Neutrophil (primary cell): ENCODE results near the gene IRF3.

ENCODE experiments used
- H3K27ac ChIP-seq: fragments of 200-600 bp; sonication (generic); 2 replicates; pipeline ENCODE4 v1.5.1; 2016; ENCODE audit warnings: mild to moderate bottlenecking, moderate library complexity
- H3K27me3 ChIP-seq: fragments of 200-600 bp; sonication (generic); 2 replicates; pipeline ENCODE4 v1.6.0; 2016; ENCODE audit warnings: mild to moderate bottlenecking
- H3K36me3 ChIP-seq: fragments of 200-600 bp; sonication (generic); 2 replicates; pipeline ENCODE4 v1.5.1; 2017
- H3K4me1 ChIP-seq, 2 experiments: fragments of 200-600 bp in 1 of 2; sonication (generic) in 1 of 2; 1 replicate in 1 of 2; 2 replicates in 1 of 2; pipeline versions ENCODE4 v1.5.1 to v1.6.1; 2013 to 2016; ENCODE audit warnings: low read depth in 1 of 2, low read length in 1 of 2, mild to moderate bottlenecking in 1 of 2, moderate library complexity in 1 of 2; ENCODE audit not compliant: control insufficient read depth in 1 of 2, insufficient read depth in 1 of 2
- H3K4me3 ChIP-seq, 2 experiments: fragments of 200-600 bp in 1 of 2; sonication (generic) in 1 of 2; 1 replicate in 1 of 2; 2 replicates in 1 of 2; pipeline ENCODE4 v1.5.1; 2013 to 2016; ENCODE audit warnings: low read depth in 1 of 2, low read length in 1 of 2, mild to moderate bottlenecking in 1 of 2, moderate library complexity in 1 of 2
- H3K9me3 ChIP-seq: fragments of 200-600 bp; sonication (generic); 2 replicates; pipeline ENCODE4 v1.5.1; 2016
- TF ChIP-seq, protein P1 (sequence below): fragments of 200-600 bp; sonication (generic); IDR thresholded peaks from 2 replicates; pipeline ENCODE4 v1.5.1; 2016; ENCODE audit warnings: antibody characterized with exemption

Gene IRF3

DNA sequence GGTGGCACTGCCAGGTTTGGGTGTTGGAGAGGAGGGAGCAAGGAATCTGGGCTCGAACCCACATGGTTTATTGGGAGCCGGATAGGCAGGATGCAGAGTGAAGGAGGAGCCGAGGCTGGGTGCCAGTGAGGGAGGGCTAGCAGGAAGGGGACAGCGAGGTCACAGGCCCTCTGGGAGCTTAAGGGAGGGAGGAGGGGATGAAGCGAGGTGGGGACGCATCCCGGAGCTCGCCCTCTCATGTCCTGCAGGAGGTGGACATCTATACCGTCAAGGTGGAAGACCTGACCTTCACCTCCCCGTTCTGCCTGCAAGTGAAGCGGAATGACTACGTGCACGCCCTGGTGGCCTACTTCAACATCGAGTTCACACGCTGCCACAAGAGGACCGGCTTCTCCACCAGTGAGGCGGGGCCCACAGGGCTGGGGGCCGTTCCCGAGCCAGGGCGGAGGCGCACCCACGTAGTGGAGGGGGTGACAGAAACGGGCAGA lies 20.2 kb upstream of the IRF3 start:
- Histone ChIP-seq H3K9me3 (no peaks in the 10 kb centered on the region), H3K4me3 (no peak overlapping the region), H3K36me3 (peaks cover 24% of the 10 kb centered on the region), H3K27me3 (peaks cover 27% of the 10 kb centered on the region), H3K27ac (no peak overlapping the region), H3K4me1 (peaks cover 1 to 8% of the 10 kb centered on the region in 2 experiments)
- TF ChIP-seq, protein P1, sequence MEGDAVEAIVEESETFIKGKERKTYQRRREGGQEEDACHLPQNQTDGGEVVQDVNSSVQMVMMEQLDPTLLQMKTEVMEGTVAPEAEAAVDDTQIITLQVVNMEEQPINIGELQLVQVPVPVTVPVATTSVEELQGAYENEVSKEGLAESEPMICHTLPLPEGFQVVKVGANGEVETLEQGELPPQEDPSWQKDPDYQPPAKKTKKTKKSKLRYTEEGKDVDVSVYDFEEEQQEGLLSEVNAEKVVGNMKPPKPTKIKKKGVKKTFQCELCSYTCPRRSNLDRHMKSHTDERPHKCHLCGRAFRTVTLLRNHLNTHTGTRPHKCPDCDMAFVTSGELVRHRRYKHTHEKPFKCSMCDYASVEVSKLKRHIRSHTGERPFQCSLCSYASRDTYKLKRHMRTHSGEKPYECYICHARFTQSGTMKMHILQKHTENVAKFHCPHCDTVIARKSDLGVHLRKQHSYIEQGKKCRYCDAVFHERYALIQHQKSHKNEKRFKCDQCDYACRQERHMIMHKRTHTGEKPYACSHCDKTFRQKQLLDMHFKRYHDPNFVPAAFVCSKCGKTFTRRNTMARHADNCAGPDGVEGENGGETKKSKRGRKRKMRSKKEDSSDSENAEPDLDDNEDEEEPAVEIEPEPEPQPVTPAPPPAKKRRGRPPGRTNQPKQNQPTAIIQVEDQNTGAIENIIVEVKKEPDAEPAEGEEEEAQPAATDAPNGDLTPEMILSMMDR = no peak

DNA sequence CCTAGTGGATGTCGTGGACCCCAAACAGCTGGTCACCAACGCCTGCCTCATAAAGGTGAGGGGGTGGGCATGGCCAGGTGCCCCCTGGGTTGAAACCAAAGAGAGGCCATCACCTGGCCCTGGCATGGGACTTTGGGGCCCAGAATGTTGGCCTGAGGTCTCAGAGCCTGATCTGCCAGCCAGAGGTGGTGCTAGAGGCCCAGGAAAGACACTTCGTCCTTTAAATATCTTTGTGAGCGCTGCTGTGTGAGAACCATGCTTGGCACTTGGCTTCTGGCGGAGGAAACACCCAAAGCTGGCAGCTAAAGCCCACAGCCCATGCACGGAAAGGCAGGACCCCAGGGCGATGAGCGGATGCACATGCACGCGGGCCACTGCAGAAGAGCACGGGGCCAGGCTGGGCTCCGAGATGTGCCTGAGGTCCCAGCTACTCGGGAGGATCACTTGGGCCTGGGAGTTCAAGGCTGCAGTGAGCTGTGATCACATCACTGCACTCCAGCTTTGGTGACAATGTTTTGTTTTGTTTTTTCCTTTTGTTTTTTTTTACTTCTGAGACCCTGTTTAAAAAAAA lies 19.4 kb upstream of the IRF3 start:
- Histone ChIP-seq H3K4me1 (peaks cover 6% of the 10 kb centered on the region in 2 experiments), H3K36me3 (peaks cover 24% of the 10 kb centered on the region), H3K27ac (no peak overlapping the region), H3K9me3 (no peaks in the 10 kb centered on the region), H3K27me3 (peaks cover 19% of the 10 kb centered on the region), H3K4me3 (no peak overlapping the region)
- TF ChIP-seq, protein P1 = no peak

DNA sequence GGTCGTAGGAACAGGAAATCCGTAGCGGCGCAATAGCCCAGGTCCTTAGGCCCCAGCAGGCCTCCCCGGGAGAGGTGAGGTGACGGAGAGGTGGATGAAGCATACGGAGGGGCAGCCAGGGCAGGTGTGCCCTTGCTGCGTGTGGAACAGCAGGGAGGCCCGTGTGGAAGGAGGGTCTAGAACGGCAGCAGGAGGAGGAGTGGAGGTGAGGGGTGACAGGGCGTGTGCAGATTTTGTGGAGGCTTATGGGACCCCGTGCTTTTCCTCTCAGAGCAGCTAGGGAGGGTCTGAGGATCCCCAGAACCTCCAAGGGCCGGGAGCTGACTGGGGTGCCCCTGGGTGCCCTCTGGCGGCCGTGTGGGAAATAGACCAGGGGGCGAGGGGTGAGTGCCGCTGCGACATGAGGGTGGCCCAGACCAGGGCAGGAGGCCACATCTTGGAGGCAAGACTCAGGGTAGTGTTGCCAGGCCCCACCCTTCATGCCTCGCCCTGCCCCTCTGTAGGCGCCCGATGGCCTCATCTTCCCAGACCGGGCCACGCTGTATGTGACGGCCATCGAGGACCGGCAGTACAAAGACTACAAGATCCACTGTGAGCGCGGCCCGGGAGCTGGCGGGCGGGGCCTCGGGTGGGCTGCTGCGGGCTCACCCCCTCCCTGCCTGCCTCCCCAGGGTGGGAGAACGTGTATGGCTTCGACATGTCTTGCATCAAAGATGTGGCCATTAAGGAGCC lies 18.8 kb upstream of the IRF3 start:
- TF ChIP-seq, protein P1 = no peak
- H3K4me1 ChIP-seq = peaks cover 6 to 8% of the 10 kb centered on the region in 2 experiments
- H3K4me3 ChIP-seq = no peak overlapping the region
- peaks cover 24% of the 10 kb centered on the region for H3K36me3 ChIP-seq
- H3K27me3 ChIP-seq = peaks cover 13% of the 10 kb centered on the region
- H3K9me3 ChIP-seq = no peaks in the 10 kb centered on the region
- no peak overlapping the region for H3K27ac ChIP-seq

DNA sequence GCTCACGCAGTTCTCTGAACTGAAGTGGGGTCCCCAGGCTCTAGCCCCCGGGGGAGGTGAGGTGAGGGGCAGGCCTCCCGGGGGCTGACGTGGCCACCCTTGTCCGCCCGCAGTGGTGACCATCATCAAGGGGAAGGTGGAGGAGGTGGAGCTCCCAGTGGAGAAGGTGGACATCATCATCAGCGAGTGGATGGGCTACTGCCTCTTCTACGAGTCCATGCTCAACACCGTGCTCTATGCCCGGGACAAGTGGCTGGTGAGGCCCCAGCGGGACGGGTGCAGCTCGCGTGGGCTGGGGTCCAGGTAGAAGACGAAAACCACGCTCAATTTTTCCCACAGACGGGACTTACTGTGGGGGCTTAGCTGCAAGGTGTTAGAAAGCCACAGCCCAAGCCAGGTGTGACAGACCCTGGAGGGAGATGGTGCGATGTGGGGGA lies 18.2 kb upstream of the IRF3 start:
- Histone ChIP-seq H3K4me1 (peaks cover 6 to 8% of the 10 kb centered on the region in 2 experiments), H3K27ac (no peak overlapping the region), H3K36me3 (peaks cover 24% of the 10 kb centered on the region), H3K4me3 (no peak overlapping the region), H3K9me3 (no peaks in the 10 kb centered on the region), H3K27me3 (peaks cover 7% of the 10 kb centered on the region)
- TF ChIP-seq, protein P1 = no peak

DNA sequence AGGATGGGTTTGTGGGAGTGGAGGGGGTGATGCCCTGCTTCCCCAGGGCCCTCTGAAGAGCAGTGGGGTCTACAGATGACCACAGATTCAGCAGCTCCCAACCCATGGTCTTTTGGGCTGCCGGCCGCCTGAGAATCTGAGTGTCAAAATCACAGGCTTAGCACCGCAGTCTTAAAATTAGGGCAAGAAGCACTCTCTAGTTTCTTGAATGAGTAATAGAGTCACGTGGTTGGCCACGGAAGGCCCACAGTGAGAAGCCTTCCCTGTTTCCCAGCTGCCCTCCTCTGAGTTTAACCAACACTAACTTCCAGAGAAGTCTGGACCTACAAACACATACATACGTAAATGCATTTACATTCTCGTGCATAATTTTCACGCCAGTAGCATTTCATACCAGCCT lies 16.6 kb upstream of the IRF3 start:
- Histone ChIP-seq H3K9me3 (no peaks in the 10 kb centered on the region), H3K4me3 (no peak overlapping the region), H3K4me1 (peaks cover 19% of the 10 kb centered on the region in 2 experiments), H3K27ac (no peak overlapping the region), H3K27me3 (no peaks in the 10 kb centered on the region), H3K36me3 (peaks cover 24% of the 10 kb centered on the region)
- TF ChIP-seq, protein P1 = no peak
